ES-I3 (cell line): ENCODE measurements around the gene THRSP.
"Not testable (repeated sequence)": the region's sequence is repeated elsewhere in the genome, so short reads cannot be mapped to it uniquely, and the experiment has no call there.

Source experiments
- H3K36me3 ChIP-seq: 2 replicates; pipeline ENCODE4 v1.6.1; 2013; ENCODE audit warnings: mild to moderate bottlenecking, low read length, control low read depth, moderate library complexity; ENCODE audit not compliant: insufficient read depth
- H3K4me1 ChIP-seq: 2 replicates; pipeline ENCODE4 v1.6.1; 2013; ENCODE audit warnings: mild to moderate bottlenecking, control low read depth, low read length; ENCODE audit not compliant: insufficient read depth
- H3K9ac ChIP-seq: 2 replicates; pipeline ENCODE4 v1.6.1; 2013; ENCODE audit warnings: low read depth, mild to moderate bottlenecking, low read length, moderate library complexity
- H3K9me3 ChIP-seq: 2 replicates; pipeline ENCODE4 v1.6.1; 2013; ENCODE audit warnings: mild to moderate bottlenecking, low read length, moderate library complexity; ENCODE audit not compliant: control insufficient read depth, insufficient read depth

The THRSP gene

GRCh38 chr11:78045851-78046485, 17.7 kb upstream of the THRSP start:
- Histone ChIP-seq H3K4me1 (peaks cover 16% of the 10 kb centered on the region; the same call in 1 of the 2 replicates), H3K9ac (peak overlapping the region; percentile 29; the same call in 1 of the 2 replicates), H3K9me3 (no peaks in the 10 kb centered on the region), H3K36me3 (no peaks in the 10 kb centered on the region)

DNA sequence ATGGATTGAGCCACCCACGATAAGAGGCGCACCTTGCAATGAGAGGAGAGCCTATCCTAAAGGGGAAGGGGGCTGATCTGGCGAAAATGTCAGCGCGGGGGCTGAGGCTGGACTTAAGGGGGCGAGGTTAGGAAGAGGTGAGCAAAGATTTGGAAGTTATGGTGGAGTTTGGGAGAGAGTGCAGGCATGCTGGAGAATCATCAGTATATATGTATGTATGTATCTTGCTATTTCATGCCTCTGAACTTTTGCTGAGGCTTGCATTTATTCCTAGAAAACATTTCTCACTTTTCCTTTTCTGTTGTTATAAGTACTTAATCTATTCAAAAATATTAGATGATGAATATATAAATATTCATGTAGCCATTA, 17.2 kb upstream of the THRSP start:
- no peaks in the 10 kb centered on the region for H3K9me3 ChIP-seq
- no peak overlapping the region for H3K9ac ChIP-seq
- no peaks in the 10 kb centered on the region for H3K36me3 ChIP-seq
- peaks cover 13% of the 10 kb centered on the region; the same call in 1 of the 2 replicates for H3K4me1 ChIP-seq

- peaks cover 17% of the 10 kb centered on the region; the same call in 1 of the 2 replicates for H3K4me1 ChIP-seq
- no peaks in the 10 kb centered on the region for H3K36me3 ChIP-seq
- H3K9ac ChIP-seq: no peak overlapping the region
- no peaks in the 10 kb centered on the region for H3K9me3 ChIP-seq
Measured at GRCh38 chr11:78048561-78048960, 15.1 kb upstream of the THRSP start.

GRCh38 chr11:78049348-78049747, 14.3 kb upstream of the THRSP start:
- Histone ChIP-seq H3K36me3 (no peaks in the 10 kb centered on the region), H3K9me3 (no peaks in the 10 kb centered on the region), H3K9ac (no peak overlapping the region), H3K4me1 (peaks cover 17% of the 10 kb centered on the region; the same call in 1 of the 2 replicates)

DNA sequence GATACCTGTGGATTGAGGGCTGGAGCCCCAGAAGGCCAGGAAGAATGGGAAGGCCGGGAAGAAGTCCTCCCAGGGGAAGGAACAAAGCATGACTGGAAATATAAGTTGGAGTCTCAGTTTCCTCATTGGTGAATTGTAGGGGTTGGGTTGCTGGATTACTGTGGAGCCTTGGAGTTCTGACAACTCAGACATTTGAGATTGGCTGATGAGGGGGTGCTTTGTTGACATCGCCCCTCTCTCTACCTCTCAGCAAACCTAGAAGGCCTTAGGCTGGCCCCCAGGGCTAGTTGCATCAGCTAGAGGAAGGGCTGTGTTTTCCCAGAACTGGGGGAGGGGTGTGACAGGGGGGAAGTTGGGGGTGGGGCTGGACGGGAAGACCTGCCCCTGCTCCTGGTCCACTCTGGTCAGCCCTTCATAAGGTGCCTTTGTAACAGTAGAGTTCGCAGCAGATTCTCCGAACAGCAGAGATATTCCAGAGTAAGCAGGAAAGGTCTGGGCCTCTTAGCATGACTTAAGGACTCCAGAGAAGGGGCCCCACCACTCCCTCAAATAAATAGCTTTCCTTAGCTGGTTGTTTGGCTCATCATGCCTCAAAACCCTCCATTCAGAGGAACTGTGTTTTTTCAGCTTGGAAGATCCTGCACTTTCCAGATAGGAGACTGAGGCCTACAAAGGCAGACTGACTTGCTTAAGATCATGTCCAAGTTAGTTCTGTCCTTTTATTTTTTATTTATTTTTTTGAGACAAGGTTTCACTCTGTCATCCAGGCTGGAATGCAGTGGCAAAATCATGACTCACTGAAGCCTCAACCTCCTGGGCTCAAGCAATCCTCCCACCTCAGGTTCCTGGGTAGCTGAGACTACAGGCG, 12.5 kb upstream of the THRSP start:
- no peaks in the 10 kb centered on the region for H3K36me3 ChIP-seq
- H3K4me1 ChIP-seq: peaks cover 14% of the 10 kb centered on the region; the same call in 1 of the 2 replicates
- no peaks in the 10 kb centered on the region for H3K9me3 ChIP-seq
- H3K9ac ChIP-seq: 0 out of 2 replicates have a peak overlapping the region, but pooled peaks have one; percentile 19

GRCh38 chr11:78054971-78055370, 8.7 kb upstream of the THRSP start:
- no peak overlapping the region for H3K9ac ChIP-seq
- H3K36me3 ChIP-seq: no peaks in the 10 kb centered on the region
- H3K4me1 ChIP-seq: peaks cover 14% of the 10 kb centered on the region; the same call in 1 of the 2 replicates
- no peaks in the 10 kb centered on the region for H3K9me3 ChIP-seq

DNA sequence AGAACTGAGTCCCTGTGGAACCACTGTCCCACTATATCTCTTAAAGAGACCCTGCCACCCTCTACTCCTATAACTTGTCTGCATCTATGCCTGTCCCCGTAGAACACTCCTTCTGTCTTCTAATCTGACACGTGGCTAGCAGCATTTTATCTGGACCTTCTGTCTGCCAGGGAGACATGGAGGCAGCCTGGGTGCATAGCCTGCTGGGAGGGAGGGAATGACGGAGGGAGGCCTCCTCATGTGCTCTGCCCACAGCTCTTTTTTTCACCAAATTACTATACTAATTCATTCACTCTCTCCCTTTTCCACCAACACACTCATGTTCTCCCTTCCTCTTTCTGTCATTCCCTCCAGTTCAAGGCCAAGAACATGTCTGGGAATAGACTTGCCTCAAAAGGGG, 7.6 kb upstream of the THRSP start:
- Histone ChIP-seq H3K4me1 (peaks cover 6% of the 10 kb centered on the region; the same call in 1 of the 2 replicates), H3K9ac (no peak overlapping the region), H3K9me3 (no peaks in the 10 kb centered on the region), H3K36me3 (no peaks in the 10 kb centered on the region)

DNA sequence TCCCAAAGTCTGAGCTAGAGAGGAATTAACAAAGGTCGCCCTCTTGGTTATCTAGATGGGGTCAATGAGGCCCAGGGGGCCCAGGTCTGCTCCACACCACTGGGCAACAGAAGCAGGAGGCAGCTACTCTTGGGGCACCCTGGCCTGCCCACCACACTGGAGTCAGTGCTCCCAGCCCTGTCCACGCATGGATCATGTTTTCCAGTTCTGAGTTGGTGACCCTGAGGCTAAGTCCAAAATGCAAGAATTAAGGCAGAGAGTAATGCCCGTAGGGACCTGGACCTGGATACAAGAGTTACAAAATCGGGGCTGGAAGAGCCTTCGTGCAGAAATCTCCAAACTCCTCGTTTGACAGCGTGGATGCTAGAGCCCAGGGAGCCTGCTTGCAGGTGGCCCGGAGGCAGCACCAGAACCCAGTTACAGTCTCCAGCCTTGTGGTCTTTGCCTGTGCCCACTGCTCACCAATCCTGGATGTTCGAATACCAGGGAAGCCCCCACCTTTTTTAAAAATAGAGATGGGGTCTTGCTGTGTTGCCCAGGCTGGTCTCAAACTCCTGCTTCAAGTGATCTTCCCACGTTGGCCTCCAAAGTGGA, 6.1 kb upstream of the THRSP start:
- Histone ChIP-seq H3K9me3 (no peaks in the 10 kb centered on the region), H3K4me1 (no peaks in the 10 kb centered on the region), H3K9ac (no peak overlapping the region), H3K36me3 (no peaks in the 10 kb centered on the region)

DNA sequence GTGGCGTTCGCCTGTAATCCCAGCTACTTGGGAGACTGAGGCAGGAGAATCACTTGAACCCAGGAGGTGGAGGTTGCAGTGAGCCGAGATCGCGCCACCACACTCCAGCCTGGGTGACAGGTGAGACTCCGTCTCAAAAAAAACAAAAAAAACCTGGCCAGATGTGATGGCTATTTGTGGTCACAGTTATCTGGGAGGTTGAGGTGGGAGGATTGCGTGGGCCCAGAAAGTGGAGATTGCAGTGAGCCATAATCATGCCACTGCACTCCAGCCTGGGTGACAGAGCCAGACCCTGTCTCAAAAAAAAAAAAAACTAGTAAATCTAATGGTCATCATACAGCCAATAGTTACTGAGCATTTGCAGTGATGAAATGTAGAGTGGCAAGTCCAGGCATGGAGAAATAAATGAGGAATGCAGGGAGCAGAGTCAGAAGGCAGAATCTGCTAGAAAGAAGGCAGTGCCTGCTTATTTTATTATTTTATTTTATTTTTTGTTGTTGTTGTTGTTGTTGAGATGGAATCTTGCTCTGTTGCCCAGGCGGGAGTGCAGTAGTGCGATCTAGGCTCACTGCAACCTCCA, 3.8 kb upstream of the THRSP start:
- not testable (repeated sequence) for H3K9me3 ChIP-seq, H3K9ac ChIP-seq, H3K36me3 ChIP-seq, H3K4me1 ChIP-seq

DNA sequence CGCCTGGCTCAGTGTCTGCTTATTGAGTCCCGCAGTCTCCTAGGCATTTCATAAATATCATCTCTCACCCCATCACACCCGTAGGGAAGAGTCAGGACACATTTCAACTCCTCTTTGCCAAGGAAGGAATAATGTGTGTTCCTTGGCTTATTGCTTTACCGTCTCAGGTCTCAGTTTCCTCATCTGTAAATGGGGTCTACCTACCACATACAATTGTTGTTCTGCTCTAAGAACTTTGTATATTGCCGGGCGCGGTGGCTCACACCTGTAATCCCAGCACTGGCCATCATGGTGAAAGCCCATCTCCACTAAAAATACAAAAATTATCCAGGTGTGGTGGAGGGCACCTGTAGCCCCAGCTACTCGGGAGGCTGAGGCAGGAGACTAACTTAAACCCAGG, 3.1 kb upstream of the THRSP start:
- Histone ChIP-seq H3K9me3 (no peaks in the 10 kb centered on the region), H3K36me3 (no peaks in the 10 kb centered on the region), H3K9ac (no peak overlapping the region), H3K4me1 (no peaks in the 10 kb centered on the region)

DNA sequence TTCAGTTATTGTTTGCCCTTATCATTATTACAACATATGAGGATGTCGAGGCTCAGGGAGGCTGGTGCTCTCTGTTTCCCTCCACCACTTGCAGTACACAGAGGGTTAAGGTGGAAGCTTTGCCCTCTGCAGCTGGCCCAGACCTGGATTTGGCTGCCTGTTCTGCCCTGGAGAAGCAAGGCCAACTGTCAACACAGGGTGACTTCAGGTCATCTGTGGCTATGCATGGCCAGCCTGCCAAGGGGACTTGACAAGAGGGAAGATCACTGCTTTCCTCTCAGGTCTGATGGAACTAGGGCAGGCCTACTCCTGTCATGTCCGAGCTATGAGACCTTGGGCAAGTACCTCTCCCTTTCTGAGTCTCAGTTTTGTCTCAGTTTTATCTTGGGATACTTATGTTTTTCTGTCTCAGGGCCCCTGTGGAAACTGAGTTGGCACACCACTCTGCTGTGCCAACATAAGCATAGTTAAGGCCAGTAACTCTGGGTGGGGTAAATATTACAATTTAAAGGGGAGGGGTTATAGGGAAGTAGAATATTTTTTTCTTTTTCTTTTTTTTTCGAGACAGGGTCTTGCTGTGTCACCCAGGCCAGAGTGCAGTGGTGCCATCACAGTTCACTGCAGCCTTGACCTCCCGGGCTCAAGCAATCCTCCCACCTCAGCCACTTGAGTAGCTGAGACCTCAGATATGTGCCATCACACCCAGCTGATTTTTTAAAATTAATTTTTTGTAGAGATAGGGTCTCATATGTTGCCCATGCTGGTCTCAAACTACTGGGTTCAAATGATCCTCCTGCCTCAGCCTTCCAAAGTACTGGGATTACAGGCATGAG, 2.4 kb upstream of the THRSP start:
- H3K4me1 ChIP-seq: no peaks in the 10 kb centered on the region
- H3K9ac ChIP-seq: no peak overlapping the region
- H3K36me3 ChIP-seq: no peaks in the 10 kb centered on the region
- no peaks in the 10 kb centered on the region for H3K9me3 ChIP-seq

DNA sequence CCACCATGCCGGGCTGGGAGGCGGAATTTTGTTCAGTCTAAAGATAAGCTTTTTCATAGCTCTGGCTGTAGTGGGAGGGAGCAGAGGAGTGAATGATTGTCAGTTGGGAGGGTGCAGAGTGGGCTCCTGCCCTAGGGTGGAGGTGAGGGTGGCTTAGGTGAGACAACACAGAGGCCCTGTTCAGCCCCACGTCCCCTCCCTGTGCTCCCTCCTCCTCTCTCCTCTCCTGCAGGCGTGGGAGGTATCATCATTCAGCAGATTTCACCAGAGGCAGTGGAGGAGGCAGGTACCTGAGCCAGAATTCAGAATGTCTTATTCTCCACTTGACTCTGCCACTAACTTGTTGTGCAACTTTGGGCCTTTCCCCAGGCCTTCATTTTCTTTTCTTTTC, 1.7 kb upstream of the THRSP start:
- H3K36me3 ChIP-seq: no peaks in the 10 kb centered on the region
- no peaks in the 10 kb centered on the region for H3K4me1 ChIP-seq
- H3K9ac ChIP-seq: no peak overlapping the region

DNA sequence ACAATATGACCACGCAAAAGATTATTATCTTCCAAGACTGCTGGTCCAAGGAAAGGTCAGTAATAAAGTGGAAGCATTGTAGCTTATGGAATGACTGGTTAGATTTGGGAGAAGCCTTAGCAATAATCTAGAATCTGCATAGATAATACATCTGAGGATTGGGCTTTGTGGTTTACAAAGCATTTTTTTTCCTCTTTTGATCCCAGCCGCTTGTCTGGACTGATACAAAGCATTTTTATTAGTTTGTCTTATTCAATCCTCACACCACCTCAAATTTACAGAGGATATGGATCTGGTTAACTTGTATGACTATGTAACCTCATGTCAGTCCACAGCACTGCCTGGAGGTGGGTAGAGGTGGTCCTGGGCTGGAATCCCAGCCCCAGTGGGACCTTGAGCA, 990 bp upstream of the THRSP start:
- Histone ChIP-seq H3K9ac (no peak overlapping the region), H3K4me1 (no peaks in the 10 kb centered on the region), H3K36me3 (no peaks in the 10 kb centered on the region), H3K9me3 (no peaks in the 10 kb centered on the region)

More for the DNA sequence above, 1.7 kb upstream of the THRSP start:
- no peaks in the 10 kb centered on the region for H3K9me3 ChIP-seq

- H3K36me3 ChIP-seq: no peaks in the 10 kb centered on the region
- no peaks in the 10 kb centered on the region for H3K9me3 ChIP-seq
- no peaks in the 10 kb centered on the region for H3K4me1 ChIP-seq
- no peak overlapping the region for H3K9ac ChIP-seq
Measured at GRCh38 chr11:78065203-78065602, 1.5 kb downstream of the THRSP start.
